Ovary (tissue), 3 donors: ENCODE data around the gene LAMTOR4.

ENCODE experiments used
- EP300 ChIP-seq: sonication (generic); formaldehyde crosslinking; IDR thresholded peaks from one replicate; pipeline ENCODE4 v1.6.1; 2017; ENCODE audit warnings: antibody characterized with exemption
- TF ChIP-seq, protein P1 (sequence below), 3 donors: fragments of 450-650 bp in 2 of 3; fragments of 200-600 bp in 1 of 3; IDR thresholded peaks; one replicate each; pipeline versions ENCODE4 v1.5.1 to v1.8.0; 2016 to 2022; ENCODE audit warnings: antibody characterized with exemption in 3 of 3, mild to moderate bottlenecking in 1 of 3
- donor health status: DM: no; HTN: no; CAD: no.

DNA sequence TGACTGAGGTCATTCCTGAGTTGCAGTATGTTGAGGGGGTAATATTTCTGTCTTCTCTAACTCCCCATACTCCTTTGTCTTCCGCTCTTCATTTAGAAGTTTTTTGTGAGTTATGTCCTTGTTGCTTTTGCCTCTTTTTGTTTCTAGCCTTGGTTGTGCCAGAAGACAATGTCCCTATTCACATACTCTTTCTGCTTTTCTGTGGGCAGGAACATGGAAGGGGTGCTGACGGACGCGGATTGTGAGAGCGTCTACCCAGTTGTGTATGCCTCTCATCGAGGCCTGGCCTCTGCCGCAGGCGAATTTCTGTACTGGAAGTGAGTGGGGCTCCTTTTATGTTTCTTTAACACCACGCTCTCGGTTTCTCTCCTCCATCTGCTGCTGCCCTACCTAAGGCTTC, 49.5 kb downstream of the LAMTOR4 start:
- TF ChIP-seq, protein P1, sequence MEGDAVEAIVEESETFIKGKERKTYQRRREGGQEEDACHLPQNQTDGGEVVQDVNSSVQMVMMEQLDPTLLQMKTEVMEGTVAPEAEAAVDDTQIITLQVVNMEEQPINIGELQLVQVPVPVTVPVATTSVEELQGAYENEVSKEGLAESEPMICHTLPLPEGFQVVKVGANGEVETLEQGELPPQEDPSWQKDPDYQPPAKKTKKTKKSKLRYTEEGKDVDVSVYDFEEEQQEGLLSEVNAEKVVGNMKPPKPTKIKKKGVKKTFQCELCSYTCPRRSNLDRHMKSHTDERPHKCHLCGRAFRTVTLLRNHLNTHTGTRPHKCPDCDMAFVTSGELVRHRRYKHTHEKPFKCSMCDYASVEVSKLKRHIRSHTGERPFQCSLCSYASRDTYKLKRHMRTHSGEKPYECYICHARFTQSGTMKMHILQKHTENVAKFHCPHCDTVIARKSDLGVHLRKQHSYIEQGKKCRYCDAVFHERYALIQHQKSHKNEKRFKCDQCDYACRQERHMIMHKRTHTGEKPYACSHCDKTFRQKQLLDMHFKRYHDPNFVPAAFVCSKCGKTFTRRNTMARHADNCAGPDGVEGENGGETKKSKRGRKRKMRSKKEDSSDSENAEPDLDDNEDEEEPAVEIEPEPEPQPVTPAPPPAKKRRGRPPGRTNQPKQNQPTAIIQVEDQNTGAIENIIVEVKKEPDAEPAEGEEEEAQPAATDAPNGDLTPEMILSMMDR (IDR thresholded peaks at IDR 0.05) = no peak
- no peak for TF ChIP-seq EP300
